GM19035 (cell line): ENCODE results near the gene LRCH4.
"Not testable (repeated sequence)": the region's sequence is repeated elsewhere in the genome, so short reads cannot be mapped to it uniquely, and the experiment has no call there.

Experiments
- ATAC-seq: cut with Tn5 transposase; IDR thresholded peaks from one replicate; pipeline ENCODE4 v1.9.1; 2021; ENCODE audit not compliant: unreplicated experiment

Gene LRCH4

GRCh38 chr7:100568896-100569844, 16.8 kb downstream of the LRCH4 start:
- ATAC-seq = no peak

- ATAC-seq = no peak
These were observed 17.6 kb downstream of the LRCH4 start for GRCh38 chr7:100568176-100568895.

GRCh38 chr7:100567751-100568175, 18.2 kb downstream of the LRCH4 start:
- no peak for ATAC-seq

- ATAC-seq = no peak
These were observed 18.7 kb downstream of the LRCH4 start for GRCh38 chr7:100567031-100567730.

- ATAC-seq = no peak
These were observed 19.9 kb downstream of the LRCH4 start for GRCh38 chr7:100566018-100566531.

- no peak for ATAC-seq
These were observed 20.8 kb downstream of the LRCH4 start for GRCh38 chr7:100565133-100565571.

GRCh38 chr7:100564405-100564804, 21.5 kb downstream of the LRCH4 start:
- not testable (repeated sequence) for ATAC-seq

GRCh38 chr7:100563809-100564400, 22.0 kb downstream of the LRCH4 start:
- ATAC-seq = no peak

- no peak for ATAC-seq
These were observed 22.8 kb downstream of the LRCH4 start for GRCh38 chr7:100563100-100563564.

- ATAC-seq = no peak
These were observed 23.5 kb downstream of the LRCH4 start for GRCh38 chr7:100562195-100563099.

- ATAC-seq = no peak
These were observed 24.3 kb downstream of the LRCH4 start for GRCh38 chr7:100561491-100562194.

GRCh38 chr7:100559127-100559526, 26.8 kb downstream of the LRCH4 start:
- no peak for ATAC-seq

- no peak for ATAC-seq
These were observed 29.4 kb downstream of the LRCH4 start for GRCh38 chr7:100556541-100556940.

- ATAC-seq = no peak
These were observed 30.2 kb downstream of the LRCH4 start for GRCh38 chr7:100555701-100556100.

- ATAC-seq = no peak
These were observed 32.9 kb downstream of the LRCH4 start for GRCh38 chr7:100553032-100553431.

- no peak for ATAC-seq
These were observed 33.4 kb downstream of the LRCH4 start for GRCh38 chr7:100552532-100552931.

GRCh38 chr7:100548446-100548845, 37.5 kb downstream of the LRCH4 start:
- ATAC-seq = not testable (repeated sequence)

GRCh38 chr7:100547872-100548271, 38.1 kb downstream of the LRCH4 start:
- ATAC-seq = no peak
